ENCODE data around the gene BCAR1.

BCAR1 gene

GRCh38 chr16:75263291-75263962 is 12.0 kb upstream of the BCAR1 start:
- Histone ChIP-seq H3K4me3 (ENCODE audit: low read depth in 1 of 2, low read length in 2 of 2) (peak overlapping the region in 1 of 2 donors; percentile 71), H3K27ac (ENCODE audit: low read depth, low read length) (no peak overlapping the region), H3K27me3 (ENCODE audit: control insufficient read depth in 1 of 2, insufficient read depth in 2 of 2, low read length in 2 of 2) (no peaks in the 10 kb centered on the region), H3K36me3 (ENCODE audit: control insufficient read depth in 1 of 2, insufficient read depth in 2 of 2, low read length in 2 of 2) (no peaks in the 10 kb centered on the region), H3K9me3 (ENCODE audit: control insufficient read depth in 1 of 2, low read length in 2 of 2) (no peaks in the 10 kb centered on the region), H3K9ac (ENCODE audit: low read depth in 1 of 2, low read length in 2 of 2) (no peak overlapping the region), H3K4me1 (ENCODE audit: control insufficient read depth in 1 of 2, insufficient read depth in 2 of 2, low read length in 2 of 2) (peaks cover 34 to 55% of the 10 kb centered on the region in 2 donors)

- no peak overlapping the region for H3K9ac ChIP-seq (ENCODE audit: low read depth in 1 of 2, low read length in 2 of 2)
- peaks cover 34 to 50% of the 10 kb centered on the region in 2 donors for H3K4me1 ChIP-seq (ENCODE audit: control insufficient read depth in 1 of 2, insufficient read depth in 2 of 2, low read length in 2 of 2)
- no peaks in the 10 kb centered on the region for H3K9me3 ChIP-seq (ENCODE audit: control insufficient read depth in 1 of 2, low read length in 2 of 2)
- H3K36me3 ChIP-seq (ENCODE audit: control insufficient read depth in 1 of 2, insufficient read depth in 2 of 2, low read length in 2 of 2), result no peaks in the 10 kb centered on the region
- H3K27ac ChIP-seq (ENCODE audit: low read depth, low read length), result no peak overlapping the region
- no peaks in the 10 kb centered on the region for H3K27me3 ChIP-seq (ENCODE audit: control insufficient read depth in 1 of 2, insufficient read depth in 2 of 2, low read length in 2 of 2)
- no peak overlapping the region for H3K4me3 ChIP-seq (ENCODE audit: low read depth in 1 of 2, low read length in 2 of 2)
These were observed 11.3 kb upstream of the BCAR1 start for GRCh38 chr16:75262800-75263127.

DNA sequence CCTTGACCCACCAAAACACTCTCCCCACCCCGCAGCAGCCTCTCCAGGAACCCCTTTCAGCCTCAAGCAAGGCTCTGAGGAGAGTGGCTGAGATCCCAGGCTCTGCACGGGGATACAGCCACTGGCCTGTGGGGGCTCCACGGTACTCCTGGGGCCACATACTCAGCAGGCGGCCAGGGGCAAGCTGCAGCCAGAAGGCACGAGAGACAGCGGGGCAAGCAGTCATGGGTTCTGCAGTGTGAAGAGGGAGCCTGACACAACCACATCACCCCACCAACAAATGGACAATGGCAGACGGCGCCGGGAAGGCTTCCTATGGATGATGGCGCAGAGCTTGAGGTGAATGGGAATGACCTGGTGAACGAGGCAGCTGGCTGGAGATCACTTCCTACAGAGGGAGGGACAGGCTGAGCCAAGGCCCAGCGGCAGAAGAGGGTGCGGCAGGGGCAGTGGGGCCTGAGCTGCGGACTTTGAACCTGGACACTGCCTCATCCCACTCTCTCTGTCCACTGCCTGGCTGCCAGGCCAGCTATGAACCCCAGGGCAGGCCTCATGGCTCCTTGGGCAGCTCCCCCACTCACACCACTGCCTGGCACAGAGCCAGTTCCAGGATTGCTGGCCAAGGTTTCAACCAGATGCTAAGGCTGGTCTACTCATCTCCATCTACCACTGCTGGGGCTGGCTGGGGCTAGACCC is 10.8 kb upstream of the BCAR1 start:
- peak overlapping the region in 1 of 2 donors; percentile 7 for H3K4me3 ChIP-seq (ENCODE audit: low read depth in 1 of 2, low read length in 2 of 2)
- H3K9me3 ChIP-seq (ENCODE audit: control insufficient read depth in 1 of 2, low read length in 2 of 2), result no peaks in the 10 kb centered on the region
- H3K4me1 ChIP-seq (ENCODE audit: control insufficient read depth in 1 of 2, insufficient read depth in 2 of 2, low read length in 2 of 2), result peaks cover 34 to 51% of the 10 kb centered on the region in 2 donors
- no peak overlapping the region for H3K27ac ChIP-seq (ENCODE audit: low read depth, low read length)
- H3K27me3 ChIP-seq (ENCODE audit: control insufficient read depth in 1 of 2, insufficient read depth in 2 of 2, low read length in 2 of 2), result no peaks in the 10 kb centered on the region
- H3K9ac ChIP-seq (ENCODE audit: low read depth in 1 of 2, low read length in 2 of 2), result no peak overlapping the region
- no peaks in the 10 kb centered on the region for H3K36me3 ChIP-seq (ENCODE audit: control insufficient read depth in 1 of 2, insufficient read depth in 2 of 2, low read length in 2 of 2)

- Histone ChIP-seq H3K27ac (ENCODE audit: low read depth, low read length) (no peak overlapping the region), H3K9ac (ENCODE audit: low read depth in 1 of 2, low read length in 2 of 2) (no peak overlapping the region), H3K4me3 (ENCODE audit: low read depth in 1 of 2, low read length in 2 of 2) (no peak overlapping the region), H3K36me3 (ENCODE audit: control insufficient read depth in 1 of 2, insufficient read depth in 2 of 2, low read length in 2 of 2) (no peaks in the 10 kb centered on the region), H3K4me1 (ENCODE audit: control insufficient read depth in 1 of 2, insufficient read depth in 2 of 2, low read length in 2 of 2) (peaks cover 34 to 53% of the 10 kb centered on the region in 2 donors), H3K9me3 (ENCODE audit: control insufficient read depth in 1 of 2, low read length in 2 of 2) (no peaks in the 10 kb centered on the region), H3K27me3 (ENCODE audit: control insufficient read depth in 1 of 2, insufficient read depth in 2 of 2, low read length in 2 of 2) (no peaks in the 10 kb centered on the region)
These were observed 10.2 kb upstream of the BCAR1 start for GRCh38 chr16:75261590-75262078.

GRCh38 chr16:75260851-75261589 is 9.6 kb upstream of the BCAR1 start:
- H3K4me1 ChIP-seq (ENCODE audit: control insufficient read depth in 1 of 2, insufficient read depth in 2 of 2, low read length in 2 of 2), result peaks cover 29 to 52% of the 10 kb centered on the region in 2 donors
- H3K27ac ChIP-seq (ENCODE audit: low read depth, low read length), result no peak overlapping the region
- no peaks in the 10 kb centered on the region for H3K36me3 ChIP-seq (ENCODE audit: control insufficient read depth in 1 of 2, insufficient read depth in 2 of 2, low read length in 2 of 2)
- H3K9me3 ChIP-seq (ENCODE audit: control insufficient read depth in 1 of 2, low read length in 2 of 2), result no peaks in the 10 kb centered on the region
- no peaks in the 10 kb centered on the region for H3K27me3 ChIP-seq (ENCODE audit: control insufficient read depth in 1 of 2, insufficient read depth in 2 of 2, low read length in 2 of 2)
- H3K9ac ChIP-seq (ENCODE audit: low read depth in 1 of 2, low read length in 2 of 2), result no peak overlapping the region
- H3K4me3 ChIP-seq (ENCODE audit: low read depth in 1 of 2, low read length in 2 of 2), result no peak overlapping the region

- H3K27ac ChIP-seq (ENCODE audit: low read depth, low read length), result no peak overlapping the region
- no peaks in the 10 kb centered on the region for H3K9me3 ChIP-seq (ENCODE audit: control insufficient read depth in 1 of 2, low read length in 2 of 2)
- H3K36me3 ChIP-seq (ENCODE audit: control insufficient read depth in 1 of 2, insufficient read depth in 2 of 2, low read length in 2 of 2), result no peaks in the 10 kb centered on the region
- peaks cover 25 to 44% of the 10 kb centered on the region in 2 donors for H3K4me1 ChIP-seq (ENCODE audit: control insufficient read depth in 1 of 2, insufficient read depth in 2 of 2, low read length in 2 of 2)
- H3K9ac ChIP-seq (ENCODE audit: low read depth in 1 of 2, low read length in 2 of 2), result no peak overlapping the region
- no peak overlapping the region for H3K4me3 ChIP-seq (ENCODE audit: low read depth in 1 of 2, low read length in 2 of 2)
- no peaks in the 10 kb centered on the region for H3K27me3 ChIP-seq (ENCODE audit: control insufficient read depth in 1 of 2, insufficient read depth in 2 of 2, low read length in 2 of 2)
These were observed 7.3 kb upstream of the BCAR1 start for GRCh38 chr16:75258807-75259141.

DNA sequence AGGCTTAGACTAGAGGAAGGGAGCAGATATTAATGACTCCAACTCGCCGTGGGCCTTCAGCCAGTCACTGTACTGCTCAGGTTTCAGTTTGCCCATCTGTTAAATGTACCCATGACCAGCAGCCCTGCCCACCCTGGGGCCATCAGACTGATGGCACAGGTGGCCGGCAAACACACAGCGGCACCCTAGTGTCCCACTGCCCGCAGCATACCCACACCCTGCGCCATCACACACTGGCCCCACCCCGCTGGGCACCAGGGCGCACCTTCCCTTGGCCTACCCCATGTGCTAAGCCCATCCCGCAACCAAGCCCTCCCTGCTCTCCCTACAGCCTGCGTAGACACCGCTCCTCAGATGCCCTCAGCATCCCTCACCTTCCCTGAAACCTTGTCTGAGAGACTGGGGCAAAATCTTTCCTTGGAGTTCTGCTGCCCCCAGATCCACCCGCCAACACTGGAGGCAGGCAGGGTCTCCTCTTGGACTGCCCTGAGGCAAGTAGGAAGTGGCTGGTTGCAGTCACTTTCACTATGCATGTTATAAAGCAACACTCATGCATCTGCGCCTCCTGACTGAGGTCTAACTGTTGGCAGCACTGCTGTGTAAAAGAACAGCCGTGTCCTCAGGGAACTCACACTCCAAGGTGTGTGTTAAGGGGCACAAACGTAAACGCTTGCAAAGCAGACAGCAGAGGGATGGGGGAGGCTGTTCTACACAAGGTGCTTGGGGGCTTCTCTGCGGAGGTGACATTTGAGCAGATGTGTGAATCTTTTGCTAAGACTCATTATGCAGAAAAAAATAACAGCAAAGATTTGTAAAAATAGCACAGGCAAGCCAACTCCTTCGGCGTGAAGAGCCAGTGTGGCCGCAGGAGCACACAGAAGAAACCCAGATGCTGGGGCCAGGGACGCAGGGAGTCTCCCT is 6.7 kb upstream of the BCAR1 start:
- H3K9me3 ChIP-seq (ENCODE audit: control insufficient read depth in 1 of 2, low read length in 2 of 2), result no peaks in the 10 kb centered on the region
- H3K27ac ChIP-seq (ENCODE audit: low read depth, low read length), result no peak overlapping the region
- no peak overlapping the region for H3K9ac ChIP-seq (ENCODE audit: low read depth in 1 of 2, low read length in 2 of 2)
- no peak overlapping the region for H3K4me3 ChIP-seq (ENCODE audit: low read depth in 1 of 2, low read length in 2 of 2)
- H3K27me3 ChIP-seq (ENCODE audit: control insufficient read depth in 1 of 2, insufficient read depth in 2 of 2, low read length in 2 of 2), result no peaks in the 10 kb centered on the region
- peaks cover 21 to 43% of the 10 kb centered on the region in 2 donors for H3K4me1 ChIP-seq (ENCODE audit: control insufficient read depth in 1 of 2, insufficient read depth in 2 of 2, low read length in 2 of 2)
- no peaks in the 10 kb centered on the region for H3K36me3 ChIP-seq (ENCODE audit: control insufficient read depth in 1 of 2, insufficient read depth in 2 of 2, low read length in 2 of 2)

GRCh38 chr16:75256696-75257343 is 5.4 kb upstream of the BCAR1 start:
- no peak overlapping the region for H3K9ac ChIP-seq (ENCODE audit: low read depth in 1 of 2, low read length in 2 of 2)
- H3K27me3 ChIP-seq (ENCODE audit: control insufficient read depth in 1 of 2, insufficient read depth in 2 of 2, low read length in 2 of 2), result no peaks in the 10 kb centered on the region
- H3K9me3 ChIP-seq (ENCODE audit: control insufficient read depth in 1 of 2, low read length in 2 of 2), result no peaks in the 10 kb centered on the region
- H3K4me3 ChIP-seq (ENCODE audit: low read depth in 1 of 2, low read length in 2 of 2), result no peak overlapping the region
- H3K27ac ChIP-seq (ENCODE audit: low read depth, low read length), result no peak overlapping the region
- H3K4me1 ChIP-seq (ENCODE audit: control insufficient read depth in 1 of 2, insufficient read depth in 2 of 2, low read length in 2 of 2), result peaks cover 17 to 43% of the 10 kb centered on the region in 2 donors
- no peaks in the 10 kb centered on the region for H3K36me3 ChIP-seq (ENCODE audit: control insufficient read depth in 1 of 2, insufficient read depth in 2 of 2, low read length in 2 of 2)

DNA sequence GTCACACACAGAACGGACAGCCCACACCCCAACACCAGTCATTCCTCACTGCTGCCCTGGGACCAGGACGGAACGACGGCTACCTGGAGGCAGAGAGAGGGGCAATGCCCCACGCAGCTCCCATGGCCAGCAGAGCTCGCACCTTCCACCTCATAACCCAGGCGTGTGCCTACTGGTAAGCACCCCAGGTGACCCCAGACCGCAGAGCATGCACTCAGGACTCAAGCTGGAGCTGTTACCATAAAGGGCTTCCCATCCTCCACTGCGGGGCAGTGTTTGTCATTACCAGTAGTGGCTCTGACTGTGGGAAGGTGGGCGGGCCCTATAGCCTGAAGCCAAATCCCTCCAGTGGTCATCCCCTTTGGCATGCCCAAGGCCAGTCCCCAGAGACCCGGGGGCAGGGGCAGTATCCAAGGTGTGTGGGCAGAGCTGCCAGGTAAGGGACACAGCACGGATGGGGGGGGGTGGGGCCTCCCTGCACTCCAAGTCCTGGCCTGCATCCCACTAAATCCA is 4.7 kb upstream of the BCAR1 start:
- Histone ChIP-seq H3K27ac (ENCODE audit: low read depth, low read length) (peak overlapping the region; percentile 22), H3K9me3 (ENCODE audit: control insufficient read depth in 1 of 2, low read length in 2 of 2) (no peaks in the 10 kb centered on the region), H3K27me3 (ENCODE audit: control insufficient read depth in 1 of 2, insufficient read depth in 2 of 2, low read length in 2 of 2) (no peaks in the 10 kb centered on the region), H3K36me3 (ENCODE audit: control insufficient read depth in 1 of 2, insufficient read depth in 2 of 2, low read length in 2 of 2) (no peaks in the 10 kb centered on the region), H3K9ac (ENCODE audit: low read depth in 1 of 2, low read length in 2 of 2) (no peak overlapping the region), H3K4me1 (ENCODE audit: control insufficient read depth in 1 of 2, insufficient read depth in 2 of 2, low read length in 2 of 2) (peaks cover 18 to 41% of the 10 kb centered on the region in 2 donors), H3K4me3 (ENCODE audit: low read depth in 1 of 2, low read length in 2 of 2) (no peak overlapping the region)

Data from duodenal mucosa (tissue), 2 donors.